IPS-NIHi11 (cell line): ENCODE data around the gene BAG2.

Experiments used
- DNase-seq: peaks from one replicate; pipeline ENCODE4 v3.0.0; 2012; ENCODE audit warnings: mixed read lengths, low spot score

The BAG2 gene

DNA sequence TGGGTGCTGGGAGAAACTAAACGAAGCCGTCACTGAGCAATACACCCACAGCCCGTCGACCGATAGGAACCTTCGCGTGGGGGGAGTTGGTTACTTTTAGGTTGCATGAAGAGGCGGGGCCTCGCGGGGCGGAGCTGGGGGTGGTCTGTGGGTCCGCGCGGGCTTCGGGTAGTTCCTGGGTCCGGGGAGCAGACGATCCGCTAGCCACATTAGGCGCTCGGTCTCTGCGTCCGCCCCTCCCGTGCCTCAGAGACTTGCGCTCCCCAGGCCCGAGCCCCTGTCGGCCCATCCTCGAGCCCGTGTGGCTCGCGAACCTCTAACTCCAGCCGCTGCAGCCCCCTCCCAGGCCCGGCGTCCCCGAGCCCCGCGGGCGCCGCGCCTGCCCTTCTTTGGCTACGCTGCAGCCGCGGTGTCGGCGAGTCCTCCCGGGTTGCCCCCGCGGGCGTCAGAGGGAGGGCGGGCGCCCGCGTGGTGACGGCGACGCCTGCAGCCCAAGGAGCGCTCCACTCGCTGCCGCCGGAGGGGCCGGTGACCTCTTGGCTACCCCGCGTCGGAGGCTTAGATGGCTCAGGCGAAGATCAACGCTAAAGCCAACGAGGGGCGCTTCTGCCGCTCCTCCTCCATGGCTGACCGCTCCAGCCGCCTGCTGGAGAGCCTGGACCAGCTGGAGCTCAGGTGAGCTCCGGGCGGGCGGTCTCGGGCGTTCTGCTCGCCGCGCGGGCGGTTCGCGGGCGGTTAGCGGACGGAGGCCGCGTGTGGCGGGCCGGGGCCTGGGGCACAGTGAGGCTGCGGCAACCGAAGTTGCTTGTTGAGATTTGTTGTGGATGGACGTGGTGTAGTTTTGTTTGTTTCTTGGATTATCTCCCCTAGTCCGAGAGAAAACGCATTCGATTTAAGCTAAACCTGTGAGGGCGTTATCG, at the start of gene BAG2:
TSS of gene BAG2 (plus strand) at position 191 of the 920 bp plus-strand sequence. CDS start at position 563, 372 bp downstream.
- DNase-seq: peak; percentile 85

DNA sequence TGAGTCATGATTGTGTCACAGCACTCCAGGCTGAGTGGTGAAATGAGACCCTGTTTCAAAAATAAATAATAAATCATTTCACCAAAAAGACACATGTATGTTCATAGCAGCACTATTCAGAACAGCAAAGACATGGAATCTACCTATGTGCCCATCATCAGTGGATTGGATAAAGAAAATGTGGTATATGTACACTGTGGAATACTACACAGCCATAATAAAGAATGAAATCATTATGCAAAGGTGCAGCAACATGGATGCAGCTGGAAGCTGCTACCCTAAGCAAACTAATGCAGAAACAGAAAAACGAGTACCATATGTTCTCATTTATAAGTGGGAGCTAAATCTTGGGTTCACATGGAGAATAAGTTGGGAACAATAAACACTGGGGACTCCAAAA, 49.0 kb upstream of the BAG2 start:
- no peak for DNase-seq

DNA sequence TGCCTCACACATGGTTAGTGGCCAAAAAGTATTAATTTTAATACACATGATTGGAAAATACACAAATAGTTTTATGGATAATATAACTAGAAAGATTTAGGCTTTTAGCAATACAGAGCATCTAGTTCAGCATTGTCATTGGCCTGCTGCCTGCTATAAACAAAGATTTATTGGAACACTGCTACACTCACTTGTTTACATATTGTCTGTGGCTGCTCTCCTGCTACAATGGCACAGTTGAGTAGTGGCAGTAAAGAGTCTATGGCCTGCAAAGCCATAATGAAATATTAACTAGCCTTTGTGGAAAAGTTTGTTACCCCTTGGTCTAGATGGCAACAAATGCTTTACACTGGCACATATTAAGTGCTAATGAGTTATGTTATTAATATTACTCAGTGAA, 44.4 kb upstream of the BAG2 start:
- no peak for DNase-seq

DNA sequence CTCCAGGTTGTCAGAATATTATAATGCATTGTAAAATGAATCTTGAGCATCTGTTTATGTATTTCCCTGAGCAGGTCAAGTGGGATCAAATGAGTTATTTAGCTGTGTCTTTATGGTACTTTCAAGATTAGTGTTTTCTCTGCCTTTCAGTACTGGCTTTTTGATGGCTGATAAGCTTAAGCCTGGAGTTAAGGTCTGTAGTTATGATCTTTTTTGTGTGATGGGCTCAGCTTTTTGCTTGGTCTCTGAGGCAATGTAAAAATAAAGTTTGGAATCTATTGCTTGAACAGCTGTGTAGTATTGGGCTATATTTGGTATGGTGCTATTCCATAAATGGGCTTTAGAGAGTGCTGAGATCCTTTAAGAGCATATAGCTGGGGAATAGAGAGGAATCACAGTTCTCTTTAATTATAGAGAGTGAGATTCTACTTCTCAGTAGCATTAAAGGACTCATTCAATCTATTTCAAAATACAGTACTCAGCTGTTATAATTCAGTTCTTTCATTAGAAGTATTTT, 41.4 kb upstream of the BAG2 start:
- DNase-seq: no peak

DNA sequence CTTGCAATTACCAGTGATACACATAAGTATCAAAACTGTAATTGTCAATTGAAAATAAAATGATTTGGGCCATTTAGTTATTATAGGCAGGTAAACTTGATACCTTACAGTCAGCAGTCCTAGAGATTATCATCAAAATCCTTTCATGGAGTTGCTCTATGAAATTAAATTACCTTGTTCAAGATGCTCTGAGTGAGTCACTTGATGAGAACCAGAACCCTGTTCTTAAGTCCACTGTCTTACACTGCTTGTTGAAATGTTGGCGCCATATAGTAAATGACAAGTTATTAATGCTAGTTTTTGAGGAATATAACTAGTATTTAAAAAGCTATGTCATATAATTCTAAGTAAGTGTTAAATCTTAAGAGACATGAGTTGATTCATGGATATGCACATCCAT, 37.2 kb upstream of the BAG2 start:
- no peak for DNase-seq

DNA sequence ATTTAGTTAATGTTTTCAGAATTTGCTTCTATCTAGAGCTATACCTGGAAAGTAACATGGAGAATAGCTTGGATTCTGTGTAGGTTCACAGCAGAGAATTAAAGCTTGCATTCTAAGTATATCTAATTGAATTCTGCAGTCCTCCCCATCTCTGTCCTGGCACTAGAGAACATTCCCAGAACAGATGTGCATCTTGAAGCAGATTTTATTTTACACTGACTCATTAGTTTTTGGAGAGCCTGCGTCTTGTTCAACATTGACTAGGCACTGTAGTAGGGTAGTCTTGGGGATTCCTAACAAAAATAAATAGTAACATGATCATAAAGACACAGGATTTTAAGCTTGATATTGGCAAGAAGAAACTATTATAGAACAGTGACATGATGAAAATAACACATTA, 36.2 kb upstream of the BAG2 start:
- no peak for DNase-seq

DNA sequence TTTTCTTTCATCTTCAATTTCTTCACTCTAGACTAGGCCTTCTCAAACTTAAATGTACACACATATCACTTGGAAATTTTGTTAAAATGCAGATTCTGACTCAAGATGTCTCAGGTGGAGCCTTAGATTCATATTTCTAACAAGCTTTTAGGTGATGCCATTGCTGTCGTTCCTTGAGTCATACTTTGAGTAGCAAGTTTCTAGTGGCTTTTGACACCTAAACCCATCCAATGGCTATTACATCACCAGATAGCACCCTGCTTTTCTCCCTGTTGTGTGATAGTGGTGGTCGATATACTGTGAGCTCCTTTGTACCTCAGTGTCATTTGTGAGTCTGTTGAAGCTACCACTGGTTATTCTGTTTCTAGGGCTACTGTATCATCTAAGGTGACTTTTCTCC, 34.8 kb upstream of the BAG2 start:
- DNase-seq: no peak

DNA sequence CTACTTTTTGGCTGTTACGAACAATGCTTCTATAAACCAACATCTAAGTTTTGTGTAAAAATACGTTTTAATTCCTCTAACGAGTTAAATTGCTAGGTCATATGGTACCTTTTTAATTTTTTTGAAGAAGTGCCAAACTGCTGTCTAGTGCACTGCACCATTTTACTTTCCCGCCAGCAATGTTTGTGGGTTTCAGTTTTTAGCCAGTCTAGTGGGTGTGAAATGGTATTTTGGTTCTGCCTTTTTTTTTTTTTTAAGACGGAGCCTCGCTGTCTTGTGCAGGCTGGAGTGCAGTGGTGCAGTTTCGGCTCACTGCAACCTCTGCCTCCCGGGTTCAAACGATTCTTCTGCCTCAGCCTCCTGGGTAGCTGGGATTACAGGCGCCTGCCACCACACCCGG, 34.1 kb upstream of the BAG2 start:
- no peak for DNase-seq

DNA sequence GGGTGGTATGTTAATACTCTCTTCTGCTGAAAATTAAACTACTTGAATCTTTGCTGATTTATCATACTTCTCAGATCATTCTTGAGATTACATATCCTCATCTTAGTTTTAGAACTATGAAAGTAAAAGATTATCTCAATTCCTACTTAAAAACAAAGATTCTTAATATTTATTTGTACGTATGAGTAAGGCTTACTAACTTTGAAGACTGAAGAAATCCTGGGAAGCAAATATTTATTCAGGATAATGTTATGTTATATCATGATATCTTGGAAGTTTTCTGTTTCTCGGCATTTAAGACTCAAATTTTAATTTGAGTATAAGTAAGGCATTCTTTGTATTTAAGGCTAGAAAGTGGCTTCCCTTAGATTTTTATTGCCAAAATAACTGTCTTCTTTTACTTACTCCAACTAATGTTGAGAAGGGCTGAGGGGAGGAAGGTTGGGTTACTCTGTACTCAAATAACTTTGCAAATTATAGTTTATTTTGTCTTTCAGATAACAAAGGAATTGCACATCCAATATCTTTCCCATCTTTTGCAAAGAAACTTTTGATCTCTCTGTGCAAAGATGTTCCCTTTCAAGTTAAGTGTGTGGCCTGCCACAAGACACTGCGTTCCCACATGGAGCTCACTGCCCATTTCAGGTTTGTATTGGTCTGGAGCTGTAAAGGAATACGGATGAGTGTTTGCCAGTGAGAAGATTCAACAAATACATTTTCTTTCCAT, 30.5 kb upstream of the BAG2 start:
- no peak for DNase-seq

DNA sequence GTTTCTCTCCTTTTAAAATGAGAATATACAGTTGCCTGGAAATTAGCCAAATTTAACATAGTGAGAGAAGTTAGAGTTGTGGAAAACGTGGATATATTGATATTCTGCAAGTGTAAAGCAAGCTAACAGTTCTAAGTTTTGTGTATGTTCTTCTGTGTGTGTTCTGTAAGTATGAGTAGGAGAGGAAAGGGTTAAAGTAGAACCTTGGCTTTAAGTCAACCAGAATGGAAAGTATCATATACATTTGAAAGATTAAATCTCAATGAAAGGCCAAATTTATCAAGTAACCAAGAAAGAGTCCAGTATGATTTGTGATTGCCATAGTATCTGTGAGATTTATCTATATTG, 30.0 kb upstream of the BAG2 start:
- no peak for DNase-seq

DNA sequence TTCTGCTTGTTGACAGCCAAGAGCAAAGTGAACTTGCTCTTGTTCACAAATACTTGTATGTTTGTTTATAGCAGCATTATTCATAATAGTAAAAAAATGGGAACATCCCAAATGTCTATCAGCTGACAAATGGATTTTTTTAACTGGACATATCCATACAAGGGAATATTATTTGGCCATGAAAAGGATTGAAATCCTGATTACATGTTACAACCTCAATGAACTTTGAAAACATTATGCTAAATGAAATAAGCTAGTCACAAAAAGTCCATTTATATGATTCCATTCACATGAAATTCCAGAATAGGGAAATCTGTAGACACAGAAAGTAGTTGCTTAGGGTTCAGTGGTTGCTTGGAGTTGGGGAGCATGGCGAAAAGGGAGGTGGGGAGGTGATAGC, 28.4 kb upstream of the BAG2 start:
- DNase-seq: no peak

DNA sequence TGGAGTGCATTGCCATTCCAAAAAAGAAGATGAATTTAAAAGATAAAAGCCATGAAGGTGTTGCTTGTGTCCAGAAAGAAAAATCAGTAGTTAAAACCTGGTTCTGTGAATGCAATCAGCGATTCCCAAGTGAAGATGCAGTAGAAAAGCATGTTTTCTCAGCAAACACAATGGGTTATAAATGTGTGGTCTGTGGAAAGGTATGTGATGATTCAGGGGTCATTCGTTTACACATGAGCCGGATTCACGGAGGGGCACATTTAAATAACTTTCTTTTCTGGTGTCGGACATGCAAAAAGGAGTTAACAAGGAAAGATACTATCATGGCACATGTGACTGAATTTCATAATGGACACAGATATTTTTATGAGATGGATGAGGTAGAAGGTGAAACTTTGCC, 24.7 kb upstream of the BAG2 start:
- no peak for DNase-seq

DNA sequence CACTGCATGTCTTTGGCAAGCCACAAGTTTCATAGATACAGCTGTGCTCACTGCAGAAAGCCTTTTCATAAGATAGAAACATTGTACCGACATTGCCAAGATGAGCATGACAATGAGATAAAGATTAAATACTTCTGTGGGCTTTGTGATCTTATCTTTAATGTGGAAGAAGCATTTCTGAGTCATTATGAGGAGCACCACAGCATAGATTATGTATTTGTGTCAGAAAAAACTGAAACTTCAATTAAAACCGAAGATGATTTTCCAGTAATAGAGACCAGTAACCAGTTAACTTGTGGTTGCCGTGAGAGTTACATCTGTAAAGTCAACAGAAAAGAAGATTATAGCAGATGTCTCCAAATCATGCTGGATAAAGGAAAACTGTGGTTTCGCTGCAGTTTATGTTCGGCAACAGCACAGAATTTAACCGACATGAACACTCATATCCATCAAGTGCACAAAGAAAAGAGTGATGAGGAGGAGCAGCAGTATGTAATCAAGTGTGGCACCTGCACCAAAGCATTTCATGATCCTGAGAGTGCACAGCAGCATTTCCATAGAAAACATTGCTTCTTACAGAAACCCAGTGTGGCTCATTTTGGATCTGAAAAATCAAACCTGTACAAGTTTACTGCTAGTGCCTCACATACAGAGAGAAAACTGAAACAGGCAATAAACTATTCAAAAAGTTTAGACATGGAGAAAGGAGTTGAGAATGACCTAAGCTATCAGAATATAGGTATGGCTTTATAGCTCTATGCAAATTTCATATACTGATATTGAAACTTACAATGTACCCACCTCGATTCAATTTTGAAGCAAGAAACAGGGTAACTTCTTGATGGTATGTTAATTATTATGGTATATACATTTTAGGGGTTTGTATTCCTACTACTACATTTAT, 23.9 kb upstream of the BAG2 start:
- DNase-seq: no peak

DNA sequence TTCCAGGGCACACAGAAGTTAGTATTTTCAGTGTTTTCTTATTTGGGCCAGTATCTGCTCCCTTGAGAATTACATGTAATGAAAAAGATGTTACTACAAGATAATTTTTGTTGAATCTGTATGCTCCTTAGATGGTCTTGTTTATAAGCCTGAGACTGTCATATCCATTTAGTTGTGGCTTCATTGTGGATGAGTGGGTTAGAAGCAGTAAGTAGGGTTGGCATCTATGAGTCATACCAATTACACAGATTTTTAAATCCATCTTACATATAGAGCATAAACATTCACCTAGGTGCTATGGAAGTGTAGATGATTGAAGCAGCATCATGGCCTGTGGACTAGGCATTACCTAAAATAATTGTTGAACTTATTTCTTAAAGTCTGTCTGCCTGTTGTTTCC, 13.5 kb upstream of the BAG2 start:
- DNase-seq: no peak

DNA sequence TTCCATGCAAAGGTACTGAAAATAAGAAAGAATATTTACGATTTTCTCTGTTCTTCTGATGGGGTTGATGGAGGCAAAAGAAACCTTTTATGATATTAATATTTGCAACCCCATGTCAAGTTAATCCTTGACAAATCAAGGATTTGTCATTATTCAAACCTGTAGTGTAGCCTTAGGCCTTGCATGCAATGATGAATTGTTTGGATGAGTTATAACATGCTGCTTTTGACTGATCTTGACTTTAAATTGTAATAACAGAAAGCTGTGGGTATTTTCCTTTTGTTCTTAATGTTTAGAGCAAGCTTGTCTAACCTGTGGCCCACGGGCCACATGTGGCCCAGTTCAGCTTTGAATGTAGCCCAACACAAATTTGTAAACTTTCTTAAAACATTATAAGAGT, 13.0 kb upstream of the BAG2 start:
- DNase-seq: no peak

DNA sequence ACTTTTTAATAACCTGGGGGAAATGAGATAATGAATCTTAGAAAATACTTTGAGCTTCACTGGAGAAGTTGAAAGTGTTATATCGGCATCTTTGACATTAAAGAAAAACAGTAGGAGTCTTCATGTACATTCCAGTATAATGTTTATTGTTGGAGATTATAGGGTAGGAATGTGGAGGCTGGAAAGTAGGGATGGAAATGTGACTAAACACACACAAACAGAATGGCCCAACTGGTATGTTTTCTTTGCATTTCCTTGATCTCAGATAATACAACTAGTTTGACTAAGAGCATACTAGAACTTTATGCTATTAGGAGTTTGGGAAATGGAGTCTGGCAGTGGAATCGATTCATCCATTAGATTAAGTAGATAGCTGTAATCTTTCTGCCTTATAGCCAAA, 10.1 kb upstream of the BAG2 start:
- no peak for DNase-seq

DNA sequence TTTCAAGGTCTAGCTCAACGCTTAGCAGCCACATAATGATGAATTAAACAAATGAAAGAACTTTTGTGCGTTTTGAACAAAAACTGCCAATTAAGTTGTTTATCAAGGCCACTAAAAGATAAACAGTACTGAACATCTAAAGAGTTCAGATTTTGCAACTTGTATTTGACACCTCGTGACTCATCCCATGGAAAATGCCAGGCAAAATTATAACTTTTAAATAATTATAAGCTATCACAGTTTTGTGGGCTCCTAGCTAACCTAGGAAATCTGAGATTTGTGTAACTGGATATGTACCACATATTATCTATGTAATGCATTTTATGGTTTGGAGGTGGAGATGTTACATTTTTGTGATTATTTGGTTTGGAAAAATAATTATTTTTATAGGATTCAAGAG, 9.6 kb upstream of the BAG2 start:
- DNase-seq: no peak

DNA sequence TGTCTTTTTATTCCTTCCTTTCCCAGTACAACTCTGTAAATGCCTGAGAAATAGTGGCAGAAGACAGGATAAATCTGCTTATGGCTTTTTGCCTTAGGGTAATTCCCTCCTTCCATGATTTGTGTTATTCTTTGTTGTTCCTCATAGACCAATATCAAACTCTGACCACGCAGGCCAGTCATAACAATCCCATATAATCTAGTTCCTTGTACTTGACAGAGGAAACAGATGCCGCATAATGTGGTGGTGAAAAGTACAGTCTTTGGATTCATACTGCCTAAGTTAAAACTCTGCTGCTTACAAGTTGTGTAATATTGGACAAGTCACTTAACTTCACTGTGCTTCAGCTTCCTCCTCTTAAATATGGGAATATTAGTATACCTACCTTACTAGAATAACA, 8.2 kb upstream of the BAG2 start:
- no peak for DNase-seq

DNA sequence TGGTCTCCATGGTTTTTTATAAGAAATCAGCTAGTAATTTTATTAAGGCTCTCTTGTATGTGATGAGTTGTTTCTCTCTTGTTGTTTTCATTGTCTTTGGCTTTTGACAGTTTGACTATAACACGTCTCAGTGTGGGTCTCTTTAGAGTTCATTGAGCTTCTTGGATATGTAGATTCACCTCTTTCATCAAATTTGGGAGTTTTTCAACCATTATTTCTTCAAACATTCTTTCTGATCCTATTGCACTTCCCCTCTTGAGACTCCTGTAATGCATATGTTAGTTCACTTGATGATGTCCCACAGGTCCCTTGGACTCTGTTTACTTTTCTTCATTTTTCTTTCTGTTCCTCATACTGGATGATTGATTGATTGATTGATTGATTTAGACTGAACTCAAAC, 7.0 kb upstream of the BAG2 start:
- DNase-seq: no peak

DNA sequence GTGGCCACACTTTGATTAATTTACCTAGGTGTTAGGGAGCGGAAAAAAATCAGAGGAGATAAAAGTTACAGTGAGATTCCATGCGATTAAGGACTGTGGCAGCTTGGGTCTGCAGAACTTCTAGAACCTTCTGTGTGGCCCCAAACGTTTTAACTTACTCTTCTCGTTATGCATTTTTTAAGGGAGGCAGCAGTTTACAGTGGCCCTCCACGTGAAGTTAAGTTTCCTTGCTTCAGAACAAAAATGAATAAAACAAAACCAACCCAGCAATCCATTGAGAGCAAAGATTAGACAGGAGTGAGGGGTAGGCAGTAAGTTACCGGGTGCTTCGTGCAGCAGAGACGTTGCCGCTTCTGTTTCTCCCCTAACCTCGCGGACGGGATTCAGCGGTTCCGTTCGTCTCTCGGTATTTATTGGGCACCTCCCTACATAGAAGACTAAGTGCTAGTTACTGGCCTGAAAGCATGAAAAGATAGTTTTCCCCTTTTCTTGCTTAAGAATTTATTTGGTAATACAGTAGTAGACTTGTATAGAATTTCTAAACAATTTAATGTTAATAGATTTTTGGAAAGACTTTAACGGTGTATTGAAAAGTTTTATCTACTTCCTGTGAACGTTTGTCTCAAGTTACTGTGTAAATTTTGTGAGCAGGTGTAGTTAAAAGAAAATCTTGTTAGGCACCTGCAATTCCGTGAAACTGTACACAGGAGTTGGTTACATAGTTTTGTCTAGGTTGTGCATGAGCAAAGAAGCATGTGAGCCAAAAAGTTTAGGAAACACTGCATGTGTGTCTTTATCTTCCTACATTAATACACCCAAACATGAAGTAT, 1.1 kb downstream of the BAG2 start:
- DNase-seq: peak; percentile 29

DNA sequence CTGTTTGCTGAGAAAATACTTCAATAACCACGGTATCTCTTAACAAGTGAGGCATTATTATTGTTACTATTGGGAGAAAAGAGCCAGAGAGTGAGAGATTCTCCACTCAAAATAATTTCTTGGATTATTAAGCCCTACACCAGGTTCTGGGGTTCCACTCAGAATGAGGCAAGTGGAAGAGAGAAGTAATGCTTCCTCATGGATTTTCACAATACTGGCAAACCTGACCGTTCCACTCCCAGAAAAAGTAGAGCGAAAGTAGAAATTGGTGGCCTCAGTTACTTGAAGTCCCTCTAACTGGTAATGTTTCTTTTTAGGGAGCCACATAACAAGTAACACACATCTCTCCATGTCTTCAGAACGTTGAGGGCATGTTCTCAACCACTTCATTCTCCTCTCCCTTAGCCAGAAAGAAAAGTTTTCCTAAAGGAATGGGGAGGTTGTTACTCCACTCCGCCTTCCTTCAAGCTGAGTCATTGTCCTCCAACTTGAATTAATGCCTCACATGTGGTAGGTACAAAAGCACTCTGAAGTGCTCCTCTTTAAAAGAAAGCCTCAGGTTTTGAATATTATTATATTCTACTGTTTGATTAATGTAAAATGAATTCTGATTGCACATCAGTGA, 1.9 kb downstream of the BAG2 start:
- peak; percentile 24 for DNase-seq
